Psoas muscle (tissue), 8 donors: Measurements from ENCODE around the gene PASD1. TPM values are rescaled to one million over a fixed set of nuclear protein-coding genes. Genes with fewer than 3 reads are reported as not detected.

Source experiments
- ATAC-seq, 4 donors: fragments of 200-7000 bp; cut with Tn5 transposase; one replicate each; pipeline ENCODE4 v1.9.1; 2020; ENCODE audit warnings: moderate library complexity in 3 of 4, mild to moderate bottlenecking in 2 of 4
- DNase-seq, 2 donors: peaks; one replicate each; pipeline ENCODE4 v3.0.0-alpha.2; 2020
- H3K27ac ChIP-seq: fragments of 200-600 bp; one replicate; pipeline ENCODE4 v1.8.0; 2022
- H3K27me3 ChIP-seq, 3 donors: fragments of 200-600 bp in 1 of 3; one replicate each; pipeline versions ENCODE4 v1.6.1 to v1.8.0; 2013 to 2022; ENCODE audit warnings: low read length in 2 of 3, mild to moderate bottlenecking in 2 of 3, moderate library complexity in 1 of 3; ENCODE audit not compliant: insufficient read depth in 3 of 3
- H3K36me3 ChIP-seq, 2 donors: fragments of 200-600 bp in 1 of 2; one replicate each; pipeline versions ENCODE4 v1.6.1 to v1.8.0; 2013 to 2022; ENCODE audit warnings: low read depth in 1 of 2, mild to moderate bottlenecking in 1 of 2, moderate library complexity in 1 of 2; ENCODE audit not compliant: insufficient read depth in 1 of 2
- H3K4me1 ChIP-seq: fragments of 200-600 bp; one replicate; pipeline ENCODE4 v1.8.0; 2022
- H3K4me3 ChIP-seq: fragments of 200-600 bp; one replicate; pipeline ENCODE4 v1.8.0; 2022; ENCODE audit warnings: mild to moderate bottlenecking
- H3K9me3 ChIP-seq: fragments of 200-600 bp; one replicate; pipeline ENCODE4 v1.8.0; 2022
- whole genome bisulfite sequencing, 3 donors: extraction: QIAGEN DNeasy Blood & Tissue Kit; methylation state at CpG; one replicate each; pipeline versions ENCODE4 v1.1.6 to v1.1.7; 2013; 5-methylcytosine and 5-hydroxymethylcytosine counted together
- intact Hi-C, 2 donors: fragments of 100-400 bp; cut with DNase I; formaldehyde crosslinking; loops; one replicate each; pipeline versions ENCODE4 v1.11.0 to v1.14.2; 2022
- polyA plus RNA-seq, 3 donors: library from polyadenylated mRNA; stranded (reverse); fragments of 200-250 nt; gene quantifications; one replicate each; pipeline ENCODE4 v1.2.3, GENCODE V29; 2013
- total RNA-seq, 4 donors: library from RNA; stranded (reverse); fragmentation: NEBNext Ultra II Directional in 2 of 4; extraction: Animal tissue kit (Norgen Biotek cat#: 25700) in 2 of 4; gene quantifications; one replicate each; pipeline versions ENCODE4 v1.2.1 to v1.2.4, GENCODE V29; 2021 to 2023
- TF ChIP-seq, protein P1 (sequence below): fragments of 200-600 bp; IDR thresholded peaks from one replicate; pipeline ENCODE4 v1.8.0; 2022; ENCODE audit warnings: antibody characterized with exemption
- donor health status: healthy with polysubstance abuse.
- donor health status: DM: no; HTN: no; CAD: no; lungs with moderate emphysema.
- donor health status: Bipolar disorder and iron deficiency.
- donor health status: healthy.
- donor health status: DM: yes; HTN: yes; CAD: no.
- donor health status: DM: no; HTN: no; CAD: no.
- donor health status: DM: no; HTN: no; CAD: no.
- donor health status: DM: yes; HTN: yes; CAD: no.

Gene PASD1
- total and polyA plus RNA-seq, 7 donors: 0.01 TPM; not detected in 6

GRCh38 chrX:151723156-151723760, 159.8 kb downstream of the PASD1 start:
- Histone ChIP-seq H3K36me3 (no peaks in the 10 kb centered on the region), H3K27me3 (peaks cover 0 to 3% (median 0%) of the 10 kb centered on the region in 3 donors), H3K4me1 (no peaks in the 10 kb centered on the region), H3K27ac (no peak overlapping the region), H3K9me3 (no peaks in the 10 kb centered on the region), H3K4me3 (no peak overlapping the region)
- ATAC-seq: no peak
- TF ChIP-seq, protein P1, sequence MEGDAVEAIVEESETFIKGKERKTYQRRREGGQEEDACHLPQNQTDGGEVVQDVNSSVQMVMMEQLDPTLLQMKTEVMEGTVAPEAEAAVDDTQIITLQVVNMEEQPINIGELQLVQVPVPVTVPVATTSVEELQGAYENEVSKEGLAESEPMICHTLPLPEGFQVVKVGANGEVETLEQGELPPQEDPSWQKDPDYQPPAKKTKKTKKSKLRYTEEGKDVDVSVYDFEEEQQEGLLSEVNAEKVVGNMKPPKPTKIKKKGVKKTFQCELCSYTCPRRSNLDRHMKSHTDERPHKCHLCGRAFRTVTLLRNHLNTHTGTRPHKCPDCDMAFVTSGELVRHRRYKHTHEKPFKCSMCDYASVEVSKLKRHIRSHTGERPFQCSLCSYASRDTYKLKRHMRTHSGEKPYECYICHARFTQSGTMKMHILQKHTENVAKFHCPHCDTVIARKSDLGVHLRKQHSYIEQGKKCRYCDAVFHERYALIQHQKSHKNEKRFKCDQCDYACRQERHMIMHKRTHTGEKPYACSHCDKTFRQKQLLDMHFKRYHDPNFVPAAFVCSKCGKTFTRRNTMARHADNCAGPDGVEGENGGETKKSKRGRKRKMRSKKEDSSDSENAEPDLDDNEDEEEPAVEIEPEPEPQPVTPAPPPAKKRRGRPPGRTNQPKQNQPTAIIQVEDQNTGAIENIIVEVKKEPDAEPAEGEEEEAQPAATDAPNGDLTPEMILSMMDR: no peak
- intact Hi-C loops: no loop called here
- WGBS, 3 donors: 58 to 72% (median 71%) methylated on average over 6 to 7 of the region's 7 CpGs
- no peak for DNase-seq

- WGBS, 3 donors: 35 to 41% (median 37%) methylated on average over 4 to 7 of the region's 7 CpGs
- no peak overlapping the region for H3K27ac ChIP-seq
- peaks cover 0 to 3% (median 0%) of the 10 kb centered on the region in 3 donors for H3K27me3 ChIP-seq
- no peak overlapping the region for H3K4me3 ChIP-seq
- ATAC-seq (no peak), DNase-seq (no peak)
- no peaks in the 10 kb centered on the region for H3K9me3 ChIP-seq
- no peaks in the 10 kb centered on the region for H3K4me1 ChIP-seq
- TF ChIP-seq, protein P1: no peak
- no peaks in the 10 kb centered on the region for H3K36me3 ChIP-seq
- intact Hi-C loops: no loop called here
These were observed 161.3 kb downstream of the PASD1 start for GRCh38 chrX:151724563-151725337.

DNA sequence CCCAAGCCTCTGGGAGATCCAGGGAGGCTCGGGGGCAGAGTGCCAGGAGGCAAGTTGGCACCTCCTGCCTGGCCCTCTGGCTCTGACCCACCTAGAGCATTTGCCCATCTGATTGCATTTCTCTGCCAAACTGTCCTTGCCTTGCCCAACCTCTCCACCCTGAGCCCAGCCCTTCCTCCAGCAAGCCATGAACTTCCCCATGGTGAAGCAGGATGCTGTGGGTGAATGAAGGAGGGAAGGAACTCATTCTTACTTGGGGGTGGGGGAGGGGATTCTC, 161.8 kb downstream of the PASD1 start:
- H3K4me1 ChIP-seq: no peaks in the 10 kb centered on the region
- H3K36me3 ChIP-seq: no peaks in the 10 kb centered on the region
- ATAC-seq: no peak
- no peak for DNase-seq
- H3K27ac ChIP-seq: no peak overlapping the region
- intact Hi-C loops: no loop called here
- H3K9me3 ChIP-seq: no peaks in the 10 kb centered on the region
- TF ChIP-seq, protein P1: no peak
- 0 to 78% (median 32%) methylated on average over 1 of the region's 1 CpG for WGBS, 3 donors
- no peak overlapping the region for H3K4me3 ChIP-seq
- peaks cover 0 to 3% (median 0%) of the 10 kb centered on the region in 3 donors for H3K27me3 ChIP-seq

Other genes with a start within 250 kb of the PASD1 start
- gene VMA21, start 166.5 kb upstream of the PASD1 start, total RNA-seq: 10 to 100 TPM; 17.4 to 24.1 (median 20.6) TPM
- 10 to 100 TPM in 1 of 3 donors, 1 to 10 TPM in 2; 6.7 to 15.2 (median 8.4) TPM for gene VMA21, start 166.5 kb upstream of the PASD1 start, polyA plus RNA-seq
- gene PRRG3, start 131.8 kb downstream of the PASD1 start, total RNA-seq: 1 to 10 TPM in 1 of 4 donors, under 1 TPM in 3; 0.32 to 1.7 (median 0.77) TPM
- under 1 TPM; 0.06 to 0.26 (median 0.14) TPM for gene PRRG3, start 131.8 kb downstream of the PASD1 start, polyA plus RNA-seq
- under 1 TPM in 1 of 4 donors, not detected in 3; 0.39 TPM for gene FATE1, start 152.4 kb downstream of the PASD1 start, total RNA-seq
- gene FATE1, start 152.4 kb downstream of the PASD1 start, polyA plus RNA-seq: under 1 TPM; 0.06 to 0.24 (median 0.07) TPM
- not detected for gene CNGA2, start 171.1 kb downstream of the PASD1 start, total RNA-seq
- not detected for gene CNGA2, start 171.1 kb downstream of the PASD1 start, polyA plus RNA-seq